Measurements from ENCODE around the gene ARPC1B. TPM values are rescaled to one million over a fixed set of nuclear protein-coding genes. Genes with fewer than 3 reads are reported as not detected.
"Not testable (repeated sequence)": the region's sequence is repeated elsewhere in the genome, so short reads cannot be mapped to it uniquely, and the experiment has no call there.

The ARPC1B gene
- total RNA-seq, 1 donor from 2014 or later: 385 TPM

GRCh38 chr7:99331002-99331401 lies 43.5 kb upstream of the ARPC1B start:
- H3K4me3 ChIP-seq (ENCODE audit: low read depth, low read length): no peak overlapping the region
- DNase-seq (ENCODE audit: low read depth): no peak
- no peak for TF ChIP-seq CTCF (IDR thresholded peaks at IDR 0.05; ENCODE audit: insufficient read depth, low read length, poor library complexity, severe bottlenecking)

GRCh38 chr7:99339595-99339994 lies 34.9 kb upstream of the ARPC1B start:
- Histone ChIP-seq H3K4me3 (ENCODE audit: low read depth, low read length) (no peak overlapping the region), H3K36me3 (ENCODE audit: control insufficient read depth, insufficient read depth, low read length) (peaks cover 4% of the 10 kb centered on the region), H3K27me3 (ENCODE audit: control insufficient read depth, insufficient read depth, low read length) (no peaks in the 10 kb centered on the region)
- TF ChIP-seq CTCF (IDR thresholded peaks at IDR 0.05; ENCODE audit: insufficient read depth, low read length, poor library complexity, severe bottlenecking): no peak
- no peak for DNase-seq (ENCODE audit: low read depth)

More at GRCh38 chr7:99331002-99331401, 43.5 kb upstream of the ARPC1B start:
- H3K36me3 ChIP-seq (ENCODE audit: control insufficient read depth, insufficient read depth, low read length): peaks cover 1% of the 10 kb centered on the region
- H3K27me3 ChIP-seq (ENCODE audit: control insufficient read depth, insufficient read depth, low read length): no peaks in the 10 kb centered on the region

- H3K4me3 ChIP-seq (ENCODE audit: low read depth, low read length): no peak overlapping the region
- TF ChIP-seq CTCF (IDR thresholded peaks at IDR 0.05; ENCODE audit: insufficient read depth, low read length, poor library complexity, severe bottlenecking): no peak
- DNase-seq (ENCODE audit: low read depth): no peak
- no peaks in the 10 kb centered on the region for H3K27me3 ChIP-seq (ENCODE audit: control insufficient read depth, insufficient read depth, low read length)
- peaks cover 3% of the 10 kb centered on the region for H3K36me3 ChIP-seq (ENCODE audit: control insufficient read depth, insufficient read depth, low read length)
Measured at GRCh38 chr7:99340659-99341058, 33.9 kb upstream of the ARPC1B start.

GRCh38 chr7:99344061-99344647 lies 30.4 kb upstream of the ARPC1B start:
- TF ChIP-seq CTCF (IDR thresholded peaks at IDR 0.05; ENCODE audit: insufficient read depth, low read length, poor library complexity, severe bottlenecking): no peak
- Histone ChIP-seq H3K4me3 (ENCODE audit: low read depth, low read length) (no peak overlapping the region), H3K27me3 (ENCODE audit: control insufficient read depth, insufficient read depth, low read length) (no peaks in the 10 kb centered on the region), H3K36me3 (ENCODE audit: control insufficient read depth, insufficient read depth, low read length) (peaks cover 3% of the 10 kb centered on the region)
- DNase-seq (ENCODE audit: low read depth): no peak

GRCh38 chr7:99350641-99351040 lies 23.9 kb upstream of the ARPC1B start:
- H3K36me3 ChIP-seq (ENCODE audit: control insufficient read depth, insufficient read depth, low read length); DNase-seq (ENCODE audit: low read depth); H3K27me3 ChIP-seq (ENCODE audit: control insufficient read depth, insufficient read depth, low read length); H3K4me3 ChIP-seq (ENCODE audit: low read depth, low read length): not testable (repeated sequence)

- Histone ChIP-seq H3K27me3 (ENCODE audit: control insufficient read depth, insufficient read depth, low read length) (no peaks in the 10 kb centered on the region), H3K36me3 (ENCODE audit: control insufficient read depth, insufficient read depth, low read length) (no peaks in the 10 kb centered on the region), H3K4me3 (ENCODE audit: low read depth, low read length) (no peak overlapping the region)
- no peak for TF ChIP-seq CTCF (IDR thresholded peaks at IDR 0.05; ENCODE audit: insufficient read depth, low read length, poor library complexity, severe bottlenecking)
- DNase-seq (ENCODE audit: low read depth): no peak
Measured at GRCh38 chr7:99352247-99352646, 22.3 kb upstream of the ARPC1B start.
